Fibroblast of lung (primary cell): ENCODE measurements around the gene TBRG4.

Experiments used
- EZH2 ChIP-seq: IDR thresholded peaks from 2 replicates; pipeline ENCODE4 v1.5.1; 2012; ENCODE audit warnings: low read length, control low read depth, mild to moderate bottlenecking; ENCODE audit errors: missing control alignments
- TF ChIP-seq, protein P1 (sequence below), 2 donors: IDR thresholded peaks in 1 of 2; conservative IDR thresholded peaks in 1 of 2; 1 replicate in 1 of 2; 2 replicates in 1 of 2; pipeline ENCODE4 v1.5.1; 2011 to 2012; ENCODE audit warnings: low read length in 2 of 2, control low read depth in 1 of 2, inconsistent platforms in 1 of 2, low read depth in 1 of 2, mild to moderate bottlenecking in 1 of 2

DNA sequence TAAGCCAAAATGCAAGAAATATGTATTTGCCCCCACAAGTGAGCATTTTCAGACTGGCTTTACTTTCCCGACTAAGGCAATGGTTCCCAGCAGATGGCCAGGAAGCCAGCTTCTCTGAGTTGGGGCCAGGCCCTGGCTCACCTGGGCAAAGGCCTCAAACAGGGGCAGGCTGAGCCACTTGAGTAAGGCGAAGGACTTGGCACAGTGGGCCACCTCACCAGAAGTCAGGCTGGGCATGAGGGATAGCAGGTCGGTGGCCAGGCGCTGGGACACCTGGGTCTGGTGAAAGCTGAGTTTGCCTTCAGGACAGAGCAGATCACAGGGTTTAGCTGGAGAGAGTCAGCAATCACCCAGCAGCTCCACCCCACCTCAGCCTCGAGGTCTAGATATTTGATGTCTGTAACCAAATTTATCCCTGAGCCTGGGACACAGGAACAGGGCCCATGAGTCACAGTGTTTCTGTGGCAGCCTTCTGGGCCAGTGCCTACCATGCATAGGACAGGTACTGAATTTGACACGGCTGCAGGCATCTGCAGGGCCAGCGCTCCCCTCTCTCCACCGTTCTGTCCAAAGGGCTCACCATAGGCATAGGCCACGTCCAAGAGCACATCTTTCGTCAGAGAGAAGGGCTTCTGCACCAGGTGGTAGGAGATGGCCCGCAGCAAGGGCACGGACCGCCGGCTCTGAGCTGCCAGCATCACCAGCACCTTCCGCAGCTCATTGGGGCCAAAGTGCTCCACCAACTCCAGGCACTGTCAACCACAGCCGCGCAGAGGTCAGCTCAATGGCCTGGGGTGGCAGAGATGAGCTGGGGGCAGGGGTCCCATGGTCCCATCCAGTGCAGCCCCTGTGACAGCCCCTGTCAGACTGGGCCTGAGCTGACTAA, 7.3 kb downstream of the TBRG4 start:
- TF ChIP-seq, protein P1, sequence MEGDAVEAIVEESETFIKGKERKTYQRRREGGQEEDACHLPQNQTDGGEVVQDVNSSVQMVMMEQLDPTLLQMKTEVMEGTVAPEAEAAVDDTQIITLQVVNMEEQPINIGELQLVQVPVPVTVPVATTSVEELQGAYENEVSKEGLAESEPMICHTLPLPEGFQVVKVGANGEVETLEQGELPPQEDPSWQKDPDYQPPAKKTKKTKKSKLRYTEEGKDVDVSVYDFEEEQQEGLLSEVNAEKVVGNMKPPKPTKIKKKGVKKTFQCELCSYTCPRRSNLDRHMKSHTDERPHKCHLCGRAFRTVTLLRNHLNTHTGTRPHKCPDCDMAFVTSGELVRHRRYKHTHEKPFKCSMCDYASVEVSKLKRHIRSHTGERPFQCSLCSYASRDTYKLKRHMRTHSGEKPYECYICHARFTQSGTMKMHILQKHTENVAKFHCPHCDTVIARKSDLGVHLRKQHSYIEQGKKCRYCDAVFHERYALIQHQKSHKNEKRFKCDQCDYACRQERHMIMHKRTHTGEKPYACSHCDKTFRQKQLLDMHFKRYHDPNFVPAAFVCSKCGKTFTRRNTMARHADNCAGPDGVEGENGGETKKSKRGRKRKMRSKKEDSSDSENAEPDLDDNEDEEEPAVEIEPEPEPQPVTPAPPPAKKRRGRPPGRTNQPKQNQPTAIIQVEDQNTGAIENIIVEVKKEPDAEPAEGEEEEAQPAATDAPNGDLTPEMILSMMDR (conservative IDR thresholded peaks at IDR 0.05 in 1 of 2, IDR thresholded peaks at IDR 0.05 in 1 of 2; ENCODE audit: low read depth in 1 of 2, low read length in 2 of 2), result no peak
- TF ChIP-seq EZH2, result no peak
